Stimulated activated CD8-positive, alpha-beta memory T cell treated with anti-CD3 and anti-CD28 coated beads, Interleukin-4, amount 100 ng/mL, for 1 hour (primary cell): Measurements from ENCODE around the gene CDH12.
"Not testable (repeated sequence)": the region's sequence is repeated elsewhere in the genome, so short reads cannot be mapped to it uniquely, and the experiment has no call there.

Source experiments
- DNase-seq, 2 donors: peaks; one replicate each; pipeline ENCODE4 v3.0.0-alpha.2; 2020; ENCODE audit warnings: low read depth in 2 of 2, low spot score in 1 of 2

CDH12 gene

DNA sequence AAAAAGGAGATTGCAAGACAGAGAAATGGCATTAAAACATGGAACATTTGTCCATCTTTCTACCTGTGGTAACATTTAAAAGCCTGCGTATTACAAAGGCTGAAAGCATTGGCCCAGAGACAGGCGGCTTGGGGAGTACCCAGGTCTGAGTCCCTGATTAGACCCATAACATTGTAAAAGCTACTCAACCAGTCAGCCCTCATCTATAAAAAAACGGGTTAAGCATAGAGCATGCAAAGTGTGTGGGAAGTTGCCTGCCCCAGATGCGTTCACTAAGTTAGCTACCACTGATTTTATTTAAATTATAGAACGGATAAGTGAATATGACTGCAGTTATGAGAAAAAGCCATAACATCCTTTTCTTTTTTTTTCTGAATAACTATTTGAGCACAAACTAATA, 276.1 kb downstream of the CDH12 start:
- no peak for DNase-seq

DNA sequence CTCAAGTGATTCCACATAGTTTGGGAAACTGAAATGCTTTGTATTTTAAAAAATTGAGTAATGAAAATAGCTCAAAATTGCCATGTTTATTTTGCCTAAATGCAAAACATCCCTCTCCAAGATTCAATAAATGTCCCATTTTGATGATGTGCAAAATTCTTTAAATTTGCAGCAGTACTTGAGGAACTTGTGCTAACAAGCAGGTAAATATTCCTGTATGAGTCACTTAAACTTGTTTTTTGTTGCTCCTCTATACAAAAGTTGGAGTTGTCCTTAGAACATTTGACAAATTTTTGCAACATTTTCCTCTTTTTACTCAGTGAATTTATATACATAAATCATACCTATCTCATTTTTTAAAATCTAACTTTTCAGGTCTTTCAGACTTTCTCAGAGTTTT, 280.2 kb downstream of the CDH12 start:
- DNase-seq: no peak

DNA sequence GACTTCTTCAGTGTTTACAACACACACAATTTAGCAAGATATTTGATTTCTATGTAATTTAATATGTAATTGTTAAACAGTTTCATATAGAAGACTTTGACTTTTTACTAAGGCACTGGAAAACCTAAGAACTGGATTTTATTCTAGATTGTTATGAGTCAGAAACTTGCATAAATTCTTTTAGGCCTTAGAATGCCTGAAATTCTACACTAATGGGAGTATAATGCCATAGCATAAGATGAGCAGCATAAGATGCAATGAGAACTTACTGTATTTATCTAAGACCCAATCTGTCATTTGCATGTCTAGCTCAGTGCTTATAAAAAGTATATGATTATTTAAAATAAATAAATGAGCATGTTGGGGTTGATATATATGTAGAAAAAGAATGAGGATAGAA, 285.2 kb downstream of the CDH12 start:
- DNase-seq: no peak

DNA sequence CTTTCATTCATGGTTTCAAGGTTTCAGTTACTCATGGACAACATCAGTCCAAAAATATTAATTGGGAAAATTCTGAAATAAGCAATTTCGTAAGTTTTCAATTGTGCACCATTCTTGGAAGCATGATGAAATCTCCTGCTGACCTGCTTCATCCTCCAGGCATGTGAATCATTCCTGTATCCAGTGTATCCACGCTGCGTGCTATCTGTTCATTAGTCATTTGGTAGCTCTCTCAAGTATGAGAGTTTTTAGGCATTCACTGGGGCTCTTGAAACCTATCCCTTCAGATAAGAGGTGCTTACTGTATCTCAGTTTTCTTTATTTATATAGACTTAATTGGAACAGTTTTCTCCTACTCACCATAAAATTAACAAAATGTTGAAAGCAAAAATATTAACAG, 293.0 kb downstream of the CDH12 start:
- DNase-seq: no peak

DNA sequence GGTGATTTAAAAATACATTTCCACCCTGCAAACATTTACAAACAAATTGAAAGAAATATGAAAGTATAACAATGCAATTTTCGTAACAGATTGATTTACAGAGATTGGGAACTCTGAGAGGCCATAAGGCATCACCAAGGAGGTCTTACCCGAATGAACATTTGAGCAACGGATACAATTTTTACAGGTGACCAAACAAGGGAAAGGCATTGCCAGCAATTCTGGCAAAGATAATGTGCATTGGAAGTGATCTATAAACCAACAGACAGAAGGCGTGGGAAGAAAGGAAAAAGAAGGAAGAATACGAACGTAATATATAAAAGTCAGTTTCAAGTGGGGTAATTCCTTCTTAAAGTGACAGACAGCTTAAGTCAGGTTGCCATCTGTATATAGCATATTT, 295.9 kb downstream of the CDH12 start:
- DNase-seq: no peak

DNA sequence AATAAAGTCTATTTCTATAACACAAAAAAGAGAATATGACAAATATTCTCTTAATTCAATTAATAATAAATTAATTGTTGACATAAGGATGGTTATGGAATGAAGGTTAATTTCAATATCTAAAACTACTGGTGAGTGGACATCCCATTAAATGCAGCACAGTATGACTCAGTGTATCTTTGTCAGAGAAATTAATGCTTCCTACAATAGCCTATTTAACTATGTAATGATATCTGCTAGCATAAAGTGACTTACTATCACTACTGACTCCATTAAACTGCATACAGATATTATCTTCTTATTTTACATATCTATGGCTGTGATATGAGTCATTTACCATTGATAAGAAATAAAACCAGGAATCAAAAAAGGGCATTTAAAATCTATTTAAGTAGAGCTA, 298.7 kb downstream of the CDH12 start:
- DNase-seq: no peak

DNA sequence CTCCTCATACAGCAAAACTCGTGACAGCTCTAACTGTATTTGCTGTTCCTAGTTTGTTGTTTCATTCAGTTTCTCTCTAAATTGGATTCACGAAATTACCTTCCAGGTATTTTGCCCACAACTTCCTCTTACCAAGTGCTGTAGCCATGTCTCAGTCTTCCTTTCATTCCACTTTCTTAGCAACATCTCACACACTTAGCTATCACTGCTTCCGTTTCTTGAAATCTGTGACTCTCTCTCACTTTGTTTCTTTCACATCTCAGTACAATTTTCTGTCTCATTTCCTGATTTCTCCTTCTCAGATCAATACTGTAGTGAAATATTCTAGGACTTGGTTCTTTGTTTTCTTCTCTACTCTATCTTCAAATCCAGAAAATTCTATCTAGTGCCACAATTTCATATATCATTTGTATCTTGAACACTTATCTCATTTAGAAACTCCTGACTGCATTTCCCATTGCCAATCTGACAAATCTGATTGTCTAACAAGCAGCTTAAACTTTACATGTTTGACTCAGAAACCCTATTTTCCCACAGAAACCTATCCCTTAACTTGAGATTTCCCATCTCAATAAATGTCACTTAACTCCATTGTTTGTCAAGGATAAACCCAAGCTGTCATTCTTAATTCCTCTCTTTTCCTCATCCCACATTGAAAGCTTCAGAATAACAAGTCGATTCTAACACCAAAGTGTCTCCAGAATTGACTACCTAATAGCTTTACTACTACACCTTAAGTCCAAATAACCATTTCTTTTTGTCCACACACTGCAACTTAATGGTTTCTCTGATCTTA, 303.1 kb downstream of the CDH12 start:
- no peak for DNase-seq

DNA sequence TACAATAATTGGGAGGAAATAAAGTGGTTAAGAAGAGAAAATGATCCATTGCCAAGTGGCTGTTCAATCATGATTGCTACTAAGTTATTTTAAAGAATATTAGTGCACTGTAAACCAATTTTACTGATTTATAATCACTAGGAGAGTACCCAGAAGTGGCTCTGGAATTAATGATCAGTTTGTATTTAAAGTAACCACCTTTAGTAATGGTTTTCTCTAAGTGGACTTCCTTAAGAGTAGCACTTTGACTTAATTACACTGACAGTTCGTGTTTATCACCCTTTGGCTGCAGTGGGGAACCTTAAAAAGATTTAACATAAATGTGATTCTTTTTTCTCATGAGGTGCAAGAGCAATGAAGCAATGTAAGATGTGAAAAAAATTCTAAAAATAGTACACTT, 310.8 kb downstream of the CDH12 start:
- no peak for DNase-seq

DNA sequence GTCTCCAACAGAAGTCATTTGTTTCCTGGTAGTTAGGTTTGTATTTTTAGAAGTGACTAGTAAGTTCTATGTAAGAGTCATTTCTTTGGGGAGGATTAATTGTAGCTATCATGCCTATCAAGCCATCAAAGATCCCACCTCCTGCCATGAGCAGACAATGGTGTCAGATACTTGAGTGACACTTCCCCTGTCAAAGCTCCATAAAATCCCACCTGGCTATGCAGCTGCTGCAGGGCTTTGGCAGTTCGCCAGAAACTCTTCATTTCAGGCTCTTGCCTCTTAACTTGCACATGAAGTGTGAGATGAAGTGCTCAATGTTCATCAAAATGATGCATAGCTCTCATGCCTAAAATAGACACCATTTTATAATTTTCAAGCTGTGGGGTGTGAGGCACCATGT, 312.1 kb downstream of the CDH12 start:
- no peak for DNase-seq

DNA sequence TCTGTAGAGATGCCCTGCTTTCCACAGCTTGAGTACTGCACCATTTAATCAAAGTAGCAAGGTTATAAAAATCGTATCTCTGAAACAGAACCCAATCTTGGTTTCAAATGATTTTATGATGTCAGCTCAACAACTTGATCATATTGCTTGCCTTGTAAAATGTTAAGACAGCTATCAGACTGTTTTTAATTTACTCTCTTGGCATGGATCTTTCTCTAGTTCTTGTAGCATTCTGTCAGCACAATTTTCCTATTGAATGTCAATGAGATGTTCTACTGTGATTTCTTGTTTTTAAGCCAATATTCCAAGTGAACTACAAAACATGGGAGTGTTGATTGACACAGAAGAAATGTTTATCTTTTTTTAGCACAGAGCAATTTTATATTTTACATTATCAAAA, 313.4 kb downstream of the CDH12 start:
- DNase-seq: no peak

DNA sequence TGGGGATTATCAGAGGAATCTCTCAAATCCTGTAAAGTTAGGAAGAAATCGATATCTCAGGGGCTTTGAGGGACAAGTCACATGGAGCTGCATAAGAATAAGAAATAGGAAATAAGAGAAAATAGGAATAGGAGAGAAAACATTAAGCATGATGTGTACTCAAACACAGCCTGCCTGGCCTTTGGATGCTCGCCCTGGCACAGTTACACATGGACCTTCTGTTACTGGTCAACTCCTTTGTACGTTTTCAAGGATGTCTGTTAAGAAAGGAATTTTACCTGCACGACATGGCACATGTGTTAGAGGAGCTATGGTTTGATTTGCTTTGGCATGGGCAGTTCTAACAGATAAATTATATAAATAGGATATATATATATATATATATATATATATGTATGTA, 321.2 kb downstream of the CDH12 start:
- DNase-seq: no peak

DNA sequence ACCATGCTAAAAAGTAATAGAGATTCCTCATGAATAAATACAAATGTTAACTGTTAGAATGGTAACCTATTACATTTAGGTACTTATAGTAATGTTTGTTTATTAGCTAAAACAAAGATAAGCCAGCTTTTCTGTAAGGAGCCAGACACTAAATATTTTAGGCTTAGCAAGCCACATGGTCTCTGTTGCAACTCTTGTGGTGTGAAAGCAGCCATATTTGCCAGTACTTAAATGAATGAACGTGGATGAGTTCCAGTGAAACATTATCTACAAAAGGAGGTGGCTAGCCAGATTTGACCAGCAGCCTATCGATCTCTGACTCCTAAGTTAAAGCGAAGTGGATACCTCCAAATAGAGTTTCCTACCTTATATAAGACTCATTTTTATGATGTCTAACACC, 331.6 kb downstream of the CDH12 start:
- DNase-seq: no peak

DNA sequence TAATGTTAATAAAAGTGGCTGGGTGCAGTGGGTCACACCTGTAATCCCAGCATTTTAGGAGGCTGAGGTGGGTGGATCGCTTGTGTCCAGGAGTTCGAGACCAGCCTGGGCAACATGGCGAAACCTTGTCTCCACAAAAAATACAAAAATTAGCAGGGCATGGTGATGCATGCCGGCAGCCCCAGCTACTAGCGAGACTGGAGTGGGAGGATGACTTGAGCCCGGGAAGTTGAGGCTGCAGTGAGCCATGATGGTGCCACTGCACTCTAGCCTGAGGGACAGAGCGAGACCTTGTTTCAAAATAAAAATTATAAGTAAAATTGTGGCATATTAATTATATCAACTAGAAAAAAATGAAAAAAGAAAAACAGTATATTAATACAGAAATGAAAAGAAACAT, 336.6 kb downstream of the CDH12 start:
- DNase-seq: not testable (repeated sequence)

DNA sequence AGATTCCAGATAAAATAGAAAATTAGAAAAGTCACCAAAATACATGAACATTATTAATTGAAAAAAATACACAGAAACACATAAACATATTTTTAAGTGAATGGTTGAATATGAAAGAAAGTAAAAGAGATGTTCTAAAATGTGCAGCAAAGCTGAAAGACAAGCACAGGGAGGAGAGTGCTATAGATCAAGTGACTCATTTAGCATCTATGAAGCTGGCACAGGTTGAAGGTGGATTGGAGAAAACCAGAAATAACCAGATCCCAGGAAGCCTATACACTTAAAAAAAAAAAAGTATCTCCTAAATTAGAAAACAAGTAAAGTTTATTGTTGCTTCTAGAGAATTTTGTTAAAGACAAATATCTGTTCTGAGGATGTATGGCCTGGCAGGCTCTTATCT, 338.9 kb downstream of the CDH12 start:
- DNase-seq: no peak

DNA sequence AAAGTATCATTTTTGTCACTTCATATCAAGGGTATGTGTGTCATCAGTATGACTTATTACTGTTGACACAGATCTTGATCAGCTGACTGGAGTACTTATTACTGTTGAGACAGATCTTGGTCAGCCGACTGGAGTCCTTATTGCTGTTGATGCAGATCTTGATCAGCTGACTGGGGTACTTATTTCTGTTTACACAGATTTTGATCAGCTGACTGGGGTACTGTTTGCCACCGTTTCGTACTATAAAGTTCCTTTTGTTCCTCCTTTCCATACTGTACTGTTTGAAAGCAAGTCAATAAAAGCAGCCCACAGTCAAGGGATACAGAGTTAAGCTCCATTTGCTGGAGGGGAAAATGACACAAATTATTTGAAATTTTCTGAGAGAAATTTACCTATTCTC, 347.3 kb downstream of the CDH12 start:
- no peak for DNase-seq

DNA sequence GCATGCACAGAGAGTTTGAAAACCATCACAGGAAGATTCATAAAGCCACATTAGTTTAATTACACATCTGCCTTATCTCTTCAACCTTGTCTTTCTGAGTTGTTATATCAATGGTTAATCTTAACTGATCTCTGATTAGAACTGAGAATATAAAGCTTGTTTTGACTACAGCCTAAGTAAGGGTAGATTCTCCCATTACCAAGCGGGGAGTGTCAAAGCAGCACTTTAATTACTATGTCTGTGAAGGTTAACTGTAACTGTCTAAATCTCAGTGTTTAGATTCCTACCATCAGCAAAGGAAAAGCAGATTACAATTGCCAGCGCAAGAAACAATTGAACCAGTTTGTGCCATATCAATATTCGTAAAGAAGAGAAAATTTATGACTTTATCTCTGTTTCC, 348.7 kb downstream of the CDH12 start:
- DNase-seq: no peak

DNA sequence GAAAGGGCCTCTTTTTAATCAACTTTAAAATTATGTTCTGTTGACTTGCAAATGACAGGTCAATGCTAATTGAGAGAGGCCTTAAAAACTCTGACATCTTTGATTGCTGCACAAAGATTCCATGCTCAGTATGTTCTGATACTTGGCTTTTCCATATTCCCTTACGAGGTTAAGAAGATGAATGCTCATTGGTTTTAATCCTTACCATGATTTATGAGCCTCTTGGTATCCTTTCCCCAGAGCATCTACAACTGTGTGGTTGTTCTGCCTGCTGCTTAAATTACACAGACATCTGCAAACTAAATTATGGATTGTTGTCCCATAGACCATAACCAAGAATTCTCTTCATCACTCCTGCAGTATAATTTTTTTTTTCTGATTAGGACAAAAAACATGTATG, 352.6 kb downstream of the CDH12 start:
- no peak for DNase-seq

DNA sequence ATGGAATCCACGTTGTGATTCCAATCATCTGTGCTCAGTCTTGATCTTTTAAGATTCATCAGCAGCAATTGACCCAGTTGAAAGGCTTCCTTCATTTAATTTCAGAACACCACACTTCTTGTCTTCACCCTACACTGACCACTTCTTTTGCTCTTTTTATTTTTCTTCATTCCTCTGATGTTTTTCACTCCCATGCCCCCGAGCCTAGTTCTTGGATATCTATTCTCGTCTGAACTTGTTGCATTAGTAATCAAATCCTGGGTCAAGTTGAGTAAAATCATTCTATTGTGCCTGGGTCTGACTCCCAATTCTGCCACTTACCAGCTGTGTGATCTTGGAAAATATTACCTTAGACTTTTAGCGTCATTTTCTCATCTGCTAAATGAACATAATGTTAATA, 356.5 kb downstream of the CDH12 start:
- DNase-seq: no peak

DNA sequence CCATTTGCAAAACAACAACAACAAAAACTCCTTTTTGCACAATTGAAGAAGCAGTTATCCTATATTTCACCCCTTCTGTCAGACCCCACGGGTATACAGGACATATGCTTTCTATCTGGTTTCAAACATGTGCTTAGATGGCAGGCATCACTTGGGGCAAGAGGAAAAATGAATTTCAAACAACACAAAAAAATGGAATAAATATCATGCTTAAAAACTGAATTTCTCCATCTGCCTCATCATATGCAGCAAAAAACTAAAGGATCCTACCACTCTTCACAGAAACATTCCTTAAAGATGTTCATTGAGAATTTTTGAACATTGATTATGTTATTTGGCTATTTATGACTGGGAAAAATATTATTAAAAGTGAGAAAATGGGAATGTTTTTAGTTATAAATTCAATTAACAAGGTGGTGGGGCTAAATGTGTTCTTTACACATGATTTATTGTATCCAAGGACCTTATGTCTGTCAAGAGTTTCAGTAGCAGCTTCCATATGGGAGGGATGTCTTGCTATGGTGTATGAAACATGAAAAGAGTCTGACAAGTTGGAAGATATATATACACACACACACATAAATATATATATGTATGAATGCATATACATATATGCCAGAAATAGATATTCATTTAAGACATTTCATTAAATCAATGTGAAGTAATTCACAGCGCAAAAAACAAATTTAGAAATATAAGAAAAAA, 358.0 kb downstream of the CDH12 start:
- no peak for DNase-seq

DNA sequence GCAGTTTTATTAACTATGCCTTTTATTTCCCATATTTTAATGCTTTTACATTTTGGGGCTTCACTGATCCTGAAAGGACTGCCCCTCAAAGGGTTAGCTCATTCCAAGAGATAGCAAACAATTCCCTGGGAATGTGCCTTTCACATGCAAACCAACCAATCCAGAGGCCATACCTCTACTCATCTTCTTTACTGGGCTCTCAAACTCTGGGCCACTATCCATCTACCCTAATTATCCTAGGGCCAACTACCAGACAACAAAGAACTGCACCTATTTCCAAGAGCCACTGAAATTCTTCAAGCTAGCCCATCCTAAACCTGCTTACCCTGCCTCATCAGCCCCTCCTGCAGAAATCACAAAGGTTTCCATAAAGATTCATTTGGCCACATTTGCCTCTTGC, 364.7 kb downstream of the CDH12 start:
- DNase-seq: no peak

DNA sequence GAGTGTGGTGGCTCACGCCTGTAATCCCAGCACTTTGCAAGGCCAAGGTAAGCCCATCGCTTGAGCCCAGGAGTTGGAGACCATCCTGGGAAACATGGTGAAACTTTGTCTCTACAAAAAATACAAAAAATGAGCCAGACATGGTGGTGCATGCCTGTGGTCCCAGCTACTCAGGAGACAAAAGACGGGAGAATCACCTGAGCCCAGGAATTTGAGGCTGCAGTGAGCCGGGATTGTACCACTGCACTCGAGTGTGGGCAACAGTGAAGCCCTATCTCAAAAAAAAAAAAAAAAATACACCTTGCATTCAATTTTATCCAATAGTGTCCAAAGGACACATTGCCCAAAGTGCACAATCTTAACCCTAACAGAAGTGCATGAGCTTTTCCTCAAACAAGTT, 372.8 kb downstream of the CDH12 start:
- DNase-seq: no peak

DNA sequence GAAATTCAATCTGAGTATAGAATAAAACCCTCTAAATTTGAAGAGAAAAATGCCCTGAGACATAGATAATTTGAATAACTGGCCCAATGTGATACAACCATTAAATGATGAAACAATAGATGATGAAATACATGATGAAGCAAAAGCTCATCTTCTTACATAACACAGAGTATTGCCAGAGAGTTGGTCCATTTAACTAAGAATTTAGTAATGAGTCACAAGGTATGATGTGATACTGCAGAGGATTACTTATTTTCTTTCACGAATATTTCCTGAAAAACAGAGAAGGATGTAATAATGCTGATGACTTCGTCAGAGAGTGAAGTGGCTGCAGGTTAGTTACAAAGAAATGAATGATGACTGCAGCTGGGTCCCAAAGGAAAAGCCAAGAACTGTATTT, 379.3 kb downstream of the CDH12 start:
- DNase-seq: no peak

DNA sequence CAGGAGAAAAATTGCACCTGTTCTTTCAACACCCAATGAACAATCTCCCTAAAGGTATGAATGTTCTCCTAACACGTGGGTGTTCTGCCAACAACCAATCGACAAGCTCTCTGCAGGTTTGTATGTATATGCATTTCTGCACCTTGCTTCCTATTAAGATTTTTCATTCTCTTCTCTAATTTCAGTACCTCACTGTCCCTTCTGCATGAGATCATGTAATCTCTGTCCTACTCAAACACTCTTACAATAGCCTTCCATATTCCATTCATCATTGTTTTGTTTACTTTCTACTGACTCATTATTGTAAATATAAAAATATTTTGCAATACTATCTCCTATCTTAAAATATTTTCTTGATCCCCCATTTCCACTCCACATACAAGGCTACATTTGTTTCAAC, 382.0 kb downstream of the CDH12 start:
- no peak for DNase-seq
